HG03342 (cell line): Measurements from ENCODE around the gene RRBP1.

Experiments
- ATAC-seq: cut with Tn5 transposase; IDR thresholded peaks from one replicate; pipeline ENCODE4 v1.9.1; 2021; ENCODE audit warnings: mild to moderate bottlenecking, moderate library complexity; ENCODE audit not compliant: unreplicated experiment

RRBP1 gene

GRCh38 chr20:17612287-17612991 is 69.6 kb downstream of the RRBP1 start:
- no peak for ATAC-seq

GRCh38 chr20:17611540-17612286 is 70.3 kb downstream of the RRBP1 start:
- ATAC-seq, result no peak

GRCh38 chr20:17611290-17611539 is 70.8 kb downstream of the RRBP1 start:
- ATAC-seq, result no peak

GRCh38 chr20:17610566-17611289 is 71.3 kb downstream of the RRBP1 start:
- ATAC-seq, result no peak

- ATAC-seq, result no peak
Observed at GRCh38 chr20:17609811-17610377, 72.1 kb downstream of the RRBP1 start.

- no peak for ATAC-seq
Observed at GRCh38 chr20:17608701-17609497, 73.1 kb downstream of the RRBP1 start.

- ATAC-seq, result no peak
Observed at GRCh38 chr20:17606001-17606400, 76.0 kb downstream of the RRBP1 start.

- ATAC-seq, result no peak
Observed at GRCh38 chr20:17605131-17605660, 76.8 kb downstream of the RRBP1 start.

GRCh38 chr20:17602493-17602892 is 79.5 kb downstream of the RRBP1 start:
- no peak for ATAC-seq

- ATAC-seq, result no peak
Observed at GRCh38 chr20:17601957-17602356, 80.1 kb downstream of the RRBP1 start.

- ATAC-seq, result no peak
Observed at GRCh38 chr20:17598013-17598550, 84.0 kb downstream of the RRBP1 start.

GRCh38 chr20:17595856-17596255 is 86.2 kb downstream of the RRBP1 start:
- ATAC-seq, result no peak

GRCh38 chr20:17594443-17594842 is 87.6 kb downstream of the RRBP1 start:
- no peak for ATAC-seq

- no peak for ATAC-seq
Observed at GRCh38 chr20:17593902-17594301, 88.1 kb downstream of the RRBP1 start.

GRCh38 chr20:17590245-17590644 is 91.8 kb downstream of the RRBP1 start:
- no peak for ATAC-seq

GRCh38 chr20:17589161-17589834 is 92.7 kb downstream of the RRBP1 start:
- no peak for ATAC-seq

- ATAC-seq, result no peak
Observed at GRCh38 chr20:17587824-17588223, 94.2 kb downstream of the RRBP1 start.

GRCh38 chr20:17587148-17587547 is 94.9 kb downstream of the RRBP1 start:
- ATAC-seq, result no peak

- ATAC-seq, result no peak
Observed at GRCh38 chr20:17586250-17586649, 95.8 kb downstream of the RRBP1 start.

- ATAC-seq, result no peak
Observed at GRCh38 chr20:17584689-17585088, 97.4 kb downstream of the RRBP1 start.
